ENCODE data around the gene PLCL1. TPM values are rescaled to one million over a fixed set of nuclear protein-coding genes. Genes with fewer than 3 reads are reported as not detected.

PLCL1 gene
- total RNA-seq, 1 experiment from 2014 or later = 0.07 TPM

DNA sequence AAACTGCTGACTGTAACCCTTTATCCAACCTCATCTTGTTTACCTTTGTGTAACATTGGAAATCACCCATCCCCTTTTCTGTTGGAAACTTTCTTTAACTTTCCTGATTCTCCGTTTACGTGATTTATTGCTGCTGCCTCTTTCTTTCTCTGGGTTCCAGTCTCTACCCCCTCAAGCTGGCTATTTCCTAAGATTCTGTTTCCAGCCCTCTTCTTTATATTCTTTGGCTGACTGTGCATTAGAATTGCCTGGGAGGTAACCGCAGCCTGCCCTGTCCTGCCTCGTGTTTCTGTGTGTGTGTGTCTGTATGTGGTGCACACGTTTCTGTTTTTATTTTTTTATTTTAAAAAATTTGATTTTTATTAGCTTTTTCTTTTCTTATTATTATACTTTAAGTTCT, 229.2 kb downstream of the PLCL1 start:
- no peak for ATAC-seq
- no peaks in the 10 kb centered on the region for H3K36me3 Mint-ChIP-seq
- H3K9me3 Mint-ChIP-seq = no peaks in the 10 kb centered on the region
- no peaks in the 10 kb centered on the region for H3K27me3 Mint-ChIP-seq (ENCODE audit: low read depth)
- TF ChIP-seq, protein P1, sequence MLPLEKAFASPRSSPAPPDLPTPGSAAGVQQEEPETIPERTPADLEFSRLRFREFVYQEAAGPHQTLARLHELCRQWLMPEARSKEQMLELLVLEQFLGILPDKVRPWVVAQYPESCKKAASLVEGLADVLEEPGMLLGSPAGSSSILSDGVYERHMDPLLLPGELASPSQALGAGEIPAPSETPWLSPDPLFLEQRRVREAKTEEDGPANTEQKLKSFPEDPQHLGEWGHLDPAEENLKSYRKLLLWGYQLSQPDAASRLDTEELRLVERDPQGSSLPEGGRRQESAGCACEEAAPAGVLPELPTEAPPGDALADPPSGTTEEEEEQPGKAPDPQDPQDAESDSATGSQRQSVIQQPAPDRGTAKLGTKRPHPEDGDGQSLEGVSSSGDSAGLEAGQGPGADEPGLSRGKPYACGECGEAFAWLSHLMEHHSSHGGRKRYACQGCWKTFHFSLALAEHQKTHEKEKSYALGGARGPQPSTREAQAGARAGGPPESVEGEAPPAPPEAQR (CRISPR knock-in tag; IDR thresholded peaks at IDR 0.05) = no peak
- TF ChIP-seq EMX1 (CRISPR knock-in tag; IDR thresholded peaks at IDR 0.05) = no peak
- TF ChIP-seq, protein P2, sequence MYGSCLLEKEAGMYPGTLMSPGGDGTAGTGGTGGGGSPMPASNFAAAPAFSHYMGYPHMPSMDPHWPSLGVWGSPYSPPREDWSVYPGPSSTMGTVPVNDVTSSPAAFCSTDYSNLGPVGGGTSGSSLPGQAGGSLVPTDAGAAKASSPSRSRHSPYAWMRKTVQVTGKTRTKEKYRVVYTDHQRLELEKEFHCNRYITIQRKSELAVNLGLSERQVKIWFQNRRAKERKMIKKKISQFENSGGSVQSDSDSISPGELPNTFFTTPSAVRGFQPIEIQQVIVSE (CRISPR knock-in tag; IDR thresholded peaks at IDR 0.05; ENCODE audit: borderline replicate concordance) = no peak
- TF ChIP-seq ETV6 (CRISPR knock-in tag; IDR thresholded peaks at IDR 0.05) = no peak
- TF ChIP-seq, protein P3, sequence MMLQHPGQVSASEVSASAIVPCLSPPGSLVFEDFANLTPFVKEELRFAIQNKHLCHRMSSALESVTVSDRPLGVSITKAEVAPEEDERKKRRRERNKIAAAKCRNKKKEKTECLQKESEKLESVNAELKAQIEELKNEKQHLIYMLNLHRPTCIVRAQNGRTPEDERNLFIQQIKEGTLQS (CRISPR knock-in tag; conservative IDR thresholded peaks at IDR 0.05) = no peak
- TF ChIP-seq ELF4 (CRISPR knock-in tag; IDR thresholded peaks at IDR 0.05; ENCODE audit: low read depth) = no peak
- no peak for TF ChIP-seq HMGA2 (CRISPR knock-in tag; IDR thresholded peaks at IDR 0.05)
- no peak for TF ChIP-seq TP53 (CRISPR knock-in tag; IDR thresholded peaks at IDR 0.05)
- TF ChIP-seq KAT7 (CRISPR knock-in tag; IDR thresholded peaks at IDR 0.05; ENCODE audit: borderline replicate concordance) = no peak
- no peak for TF ChIP-seq ZNF423 (CRISPR knock-in tag; IDR thresholded peaks at IDR 0.05)
- TF ChIP-seq, protein P4, sequence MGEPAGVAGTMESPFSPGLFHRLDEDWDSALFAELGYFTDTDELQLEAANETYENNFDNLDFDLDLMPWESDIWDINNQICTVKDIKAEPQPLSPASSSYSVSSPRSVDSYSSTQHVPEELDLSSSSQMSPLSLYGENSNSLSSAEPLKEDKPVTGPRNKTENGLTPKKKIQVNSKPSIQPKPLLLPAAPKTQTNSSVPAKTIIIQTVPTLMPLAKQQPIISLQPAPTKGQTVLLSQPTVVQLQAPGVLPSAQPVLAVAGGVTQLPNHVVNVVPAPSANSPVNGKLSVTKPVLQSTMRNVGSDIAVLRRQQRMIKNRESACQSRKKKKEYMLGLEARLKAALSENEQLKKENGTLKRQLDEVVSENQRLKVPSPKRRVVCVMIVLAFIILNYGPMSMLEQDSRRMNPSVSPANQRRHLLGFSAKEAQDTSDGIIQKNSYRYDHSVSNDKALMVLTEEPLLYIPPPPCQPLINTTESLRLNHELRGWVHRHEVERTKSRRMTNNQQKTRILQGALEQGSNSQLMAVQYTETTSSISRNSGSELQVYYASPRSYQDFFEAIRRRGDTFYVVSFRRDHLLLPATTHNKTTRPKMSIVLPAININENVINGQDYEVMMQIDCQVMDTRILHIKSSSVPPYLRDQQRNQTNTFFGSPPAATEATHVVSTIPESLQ (CRISPR knock-in tag; IDR thresholded peaks at IDR 0.05) = no peak
- no peak for TF ChIP-seq ZNF317 (CRISPR knock-in tag; IDR thresholded peaks at IDR 0.05; ENCODE audit: borderline replicate concordance, low read depth)
- TF ChIP-seq, protein P5, sequence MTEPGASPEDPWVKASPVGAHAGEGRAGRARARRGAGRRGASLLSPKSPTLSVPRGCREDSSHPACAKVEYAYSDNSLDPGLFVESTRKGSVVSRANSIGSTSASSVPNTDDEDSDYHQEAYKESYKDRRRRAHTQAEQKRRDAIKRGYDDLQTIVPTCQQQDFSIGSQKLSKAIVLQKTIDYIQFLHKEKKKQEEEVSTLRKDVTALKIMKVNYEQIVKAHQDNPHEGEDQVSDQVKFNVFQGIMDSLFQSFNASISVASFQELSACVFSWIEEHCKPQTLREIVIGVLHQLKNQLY (CRISPR knock-in tag; IDR thresholded peaks at IDR 0.05) = no peak
- no peak for TF ChIP-seq NR3C1 (CRISPR knock-in tag; conservative IDR thresholded peaks at IDR 0.05; ENCODE audit: low read depth)
- TF ChIP-seq NR1H2 (CRISPR knock-in tag; IDR thresholded peaks at IDR 0.05) = no peak
- no peak for TF ChIP-seq AFF4 (CRISPR knock-in tag; IDR thresholded peaks at IDR 0.05; ENCODE audit: borderline replicate concordance)
- H3K4me3 Mint-ChIP-seq = no peak overlapping the region
- H3K27ac Mint-ChIP-seq = no peak overlapping the region
- CTCF ChIA-PET = no interaction called here
- DNase-seq (ENCODE audit: low spot score) = no peak
- POLR2A ChIA-PET = no interaction called here
- peaks cover 10% of the 10 kb centered on the region for H3K4me1 Mint-ChIP-seq

All from WTC11 (cell line).